Epithelial cell of proximal tubule (primary cell): ENCODE data around the gene ITSN2. TPM values are rescaled to one million over a fixed set of nuclear protein-coding genes. Genes with fewer than 3 reads are reported as not detected.

ENCODE experiments used
- DNase-seq: peaks from one replicate; pipeline ENCODE4 v3.0.0-alpha.2; 2011; ENCODE audit warnings: low read depth
- H3K4me3 ChIP-seq: 2 replicates; pipeline ENCODE4 v1.5.1; 2011; ENCODE audit warnings: low read depth, mild to moderate bottlenecking, low read length
- CTCF ChIP-seq: conservative IDR thresholded peaks from 2 replicates; pipeline ENCODE4 v1.5.1; 2012; ENCODE audit warnings: low read depth, mild to moderate bottlenecking, low read length
- total RNA-seq: library from RNA; depleted of rRNA; stranded (reverse); fragments of >200 nt; gene quantifications from 2 replicates; pipeline ENCODE4 v1.2.3, GENCODE V29; 2015

Gene ITSN2
- total RNA-seq, 1 donor from 2014 or later, result 14.1 TPM

DNA sequence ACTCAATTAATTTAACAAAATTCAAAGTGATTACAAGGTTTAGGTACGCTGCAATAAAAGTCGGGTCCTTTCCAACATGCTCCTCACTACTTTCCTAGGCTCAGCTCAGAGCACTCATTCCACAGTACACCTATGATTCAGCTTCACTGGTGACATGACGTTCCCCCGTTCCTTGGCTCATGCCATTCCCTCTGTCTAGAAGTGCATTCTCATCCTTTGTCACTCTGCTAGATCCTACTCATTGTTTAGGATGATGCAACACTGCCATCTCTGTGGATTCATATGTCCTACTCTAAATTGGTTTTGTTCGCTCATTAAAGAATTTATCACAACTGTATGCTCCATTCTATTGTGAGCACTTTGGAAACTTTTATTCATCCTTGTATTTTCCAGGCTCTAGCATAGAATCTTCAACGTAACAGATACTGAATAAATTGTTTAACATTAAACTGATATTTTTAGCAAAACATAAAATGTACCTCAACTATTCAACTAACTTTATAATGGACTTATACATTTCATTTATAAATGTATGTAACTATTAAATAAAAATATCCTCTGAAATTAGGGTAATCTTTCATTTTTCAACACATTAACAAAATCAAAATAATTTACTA, 106.9 kb downstream of the ITSN2 start:
- no peak for TF ChIP-seq CTCF
- DNase-seq, result no peak
- H3K4me3 ChIP-seq, result no peak overlapping the region

- H3K4me3 ChIP-seq, result no peak overlapping the region
- TF ChIP-seq CTCF, result no peak
- DNase-seq, result no peak
These were observed 112.7 kb downstream of the ITSN2 start for GRCh38 chr2:24247592-24247991.

GRCh38 chr2:24247164-24247563, 113.2 kb downstream of the ITSN2 start:
- H3K4me3 ChIP-seq, result no peak overlapping the region
- no peak for DNase-seq
- no peak for TF ChIP-seq CTCF

DNA sequence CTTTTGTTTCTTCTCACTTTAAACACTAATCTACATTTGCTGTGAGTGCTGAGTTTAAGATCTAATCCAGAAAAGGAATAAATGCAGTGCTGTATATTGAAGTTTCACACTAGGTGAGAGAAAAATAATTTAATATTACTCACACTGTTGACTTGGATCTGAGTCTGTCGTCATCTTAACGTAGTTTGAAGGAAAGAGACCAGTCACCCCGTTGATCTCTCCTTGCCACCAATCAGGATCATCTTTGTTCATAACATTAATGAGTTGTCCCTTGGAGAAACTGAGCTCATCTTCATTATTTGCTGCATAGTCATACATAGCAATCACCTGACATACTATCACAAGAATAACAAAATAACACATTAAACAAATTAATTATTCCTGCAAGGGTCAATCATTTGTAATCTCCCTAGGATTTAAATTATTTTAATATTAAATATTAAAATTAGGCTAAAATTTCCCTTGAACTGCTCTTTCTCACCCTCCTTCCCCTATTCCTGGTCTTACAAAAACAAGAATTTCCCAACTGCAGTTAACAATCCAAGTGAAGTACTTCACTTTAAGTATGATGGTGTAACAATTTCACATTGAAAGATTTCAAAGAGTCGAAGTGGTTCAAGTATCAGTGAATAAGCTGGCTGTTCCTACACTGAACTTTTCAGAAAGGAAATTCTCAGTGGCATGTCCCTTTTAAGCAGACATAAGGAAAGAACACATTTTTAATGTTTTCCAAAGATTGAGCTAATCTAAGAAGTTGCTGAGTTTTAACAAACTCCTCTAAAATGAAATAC, 114.2 kb downstream of the ITSN2 start:
- DNase-seq, result no peak
- no peak for TF ChIP-seq CTCF

GRCh38 chr2:24241528-24241927, 118.8 kb downstream of the ITSN2 start:
- no peak overlapping the region for H3K4me3 ChIP-seq
- no peak for DNase-seq
- no peak for TF ChIP-seq CTCF

More for the DNA sequence above, 114.2 kb downstream of the ITSN2 start:
- no peak overlapping the region for H3K4me3 ChIP-seq

DNA sequence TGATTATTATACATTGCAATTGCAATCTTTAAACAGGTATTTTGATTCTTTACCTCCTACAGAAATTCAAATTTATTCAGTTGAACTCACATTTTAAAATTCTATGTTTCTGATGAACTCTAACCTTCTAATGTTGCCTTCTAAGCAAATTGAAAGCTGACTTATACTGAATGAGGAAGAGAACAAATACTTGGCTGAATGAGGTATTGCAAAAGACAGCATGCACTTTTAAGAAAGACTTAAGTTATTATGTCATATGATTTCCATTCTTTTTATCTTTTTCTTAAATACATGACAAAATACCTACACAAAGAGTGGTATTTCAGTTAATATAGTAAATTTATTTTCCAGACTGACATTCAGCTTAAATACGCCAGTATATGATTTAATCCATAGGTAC, 120.8 kb downstream of the ITSN2 start:
- DNase-seq, result no peak
- no peak overlapping the region for H3K4me3 ChIP-seq
- TF ChIP-seq CTCF, result no peak
